Epidermal melanocyte (primary cell): Measurements from ENCODE around the gene FUT7.
"Not testable (repeated sequence)": the region's sequence is repeated elsewhere in the genome, so short reads cannot be mapped to it uniquely, and the experiment has no call there.

Source experiments
- DNase-seq: peaks from one replicate; pipeline ENCODE4 v3.0.0; 2011; ENCODE audit warnings: low spot score; ENCODE audit not compliant: insufficient read length

The FUT7 gene

DNA sequence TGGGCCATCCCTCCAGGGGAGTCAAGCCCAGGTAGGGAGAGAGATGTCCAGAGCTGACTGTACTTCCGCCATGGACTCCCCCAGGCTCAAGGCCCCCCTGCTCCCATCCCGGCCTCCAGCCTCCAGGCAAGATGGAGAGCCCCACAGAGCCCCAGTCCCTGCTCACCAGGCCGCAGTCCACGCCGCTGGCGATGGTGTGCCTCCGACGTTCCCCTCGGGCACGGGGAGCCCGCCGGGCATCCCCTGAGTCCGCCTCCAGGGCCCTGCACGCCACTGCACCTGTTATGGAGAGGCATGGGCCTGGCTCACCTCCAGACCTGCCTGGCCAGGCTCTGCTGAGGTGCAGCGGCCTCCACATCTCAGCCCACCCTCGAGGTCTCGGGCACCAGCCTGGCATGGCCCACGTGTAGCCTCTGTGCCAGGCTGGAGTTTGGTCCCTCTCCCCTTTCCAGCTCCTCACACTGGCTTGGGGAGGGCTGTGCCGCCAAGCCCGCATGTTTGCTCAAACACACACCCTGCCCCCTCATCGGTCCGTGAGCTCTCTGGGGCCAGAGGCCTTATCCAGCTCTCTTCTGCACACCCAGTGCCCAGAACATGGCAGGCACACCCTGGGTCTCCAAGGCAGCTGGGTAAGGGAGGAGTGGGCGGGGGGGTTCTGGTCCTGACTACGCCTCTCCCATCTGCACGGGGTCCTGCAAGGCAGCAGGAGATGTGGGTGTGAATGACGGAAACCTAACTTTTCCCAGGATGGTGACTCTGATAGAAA, 34.4 kb upstream of the FUT7 start:
- DNase-seq: no peak

DNA sequence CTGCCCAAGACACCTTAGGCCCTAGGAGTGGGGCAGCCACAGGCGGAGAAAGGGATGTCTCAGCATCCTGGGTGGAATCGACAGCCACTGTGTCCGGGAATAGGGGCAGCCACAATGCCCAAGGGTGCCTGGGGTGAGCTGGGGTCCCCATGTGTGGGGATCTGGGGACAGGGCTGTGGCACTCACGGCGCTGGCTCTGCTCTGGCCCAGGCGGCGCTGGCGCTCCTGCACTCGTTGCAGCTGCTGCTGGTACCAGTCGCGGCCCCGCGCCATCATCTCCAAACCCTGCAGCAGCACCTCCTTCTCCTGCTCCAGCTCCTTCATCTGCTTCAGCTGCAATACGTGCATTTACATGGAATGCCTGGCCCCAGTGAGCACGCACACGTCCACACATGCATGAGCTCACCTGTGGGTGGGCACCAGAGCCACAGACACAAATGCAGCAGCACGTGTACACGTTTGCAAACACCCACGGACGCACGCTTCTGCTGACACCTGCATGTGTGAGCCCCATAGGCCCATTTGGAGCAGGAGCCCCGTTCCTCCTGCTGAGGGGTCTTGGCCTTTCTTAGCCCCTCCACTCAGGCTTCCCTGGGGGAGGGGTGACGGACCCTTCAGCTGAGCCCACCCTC, 33.6 kb upstream of the FUT7 start:
- DNase-seq: no peak

DNA sequence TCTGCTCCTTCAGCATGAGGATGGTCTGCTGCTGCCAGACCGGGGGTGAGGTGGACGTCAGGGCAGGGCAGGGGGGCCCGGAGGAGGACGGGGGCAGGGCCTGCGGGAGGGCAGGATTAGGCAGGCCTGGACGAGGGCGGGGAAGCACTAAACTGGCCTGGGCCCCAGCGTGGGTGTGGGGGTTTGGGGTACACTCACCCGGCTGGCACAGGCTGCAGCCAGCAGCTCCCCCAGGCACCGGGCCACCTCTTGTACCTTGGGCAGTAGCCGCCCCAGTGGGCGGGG, 32.9 kb upstream of the FUT7 start:
- DNase-seq: no peak

DNA sequence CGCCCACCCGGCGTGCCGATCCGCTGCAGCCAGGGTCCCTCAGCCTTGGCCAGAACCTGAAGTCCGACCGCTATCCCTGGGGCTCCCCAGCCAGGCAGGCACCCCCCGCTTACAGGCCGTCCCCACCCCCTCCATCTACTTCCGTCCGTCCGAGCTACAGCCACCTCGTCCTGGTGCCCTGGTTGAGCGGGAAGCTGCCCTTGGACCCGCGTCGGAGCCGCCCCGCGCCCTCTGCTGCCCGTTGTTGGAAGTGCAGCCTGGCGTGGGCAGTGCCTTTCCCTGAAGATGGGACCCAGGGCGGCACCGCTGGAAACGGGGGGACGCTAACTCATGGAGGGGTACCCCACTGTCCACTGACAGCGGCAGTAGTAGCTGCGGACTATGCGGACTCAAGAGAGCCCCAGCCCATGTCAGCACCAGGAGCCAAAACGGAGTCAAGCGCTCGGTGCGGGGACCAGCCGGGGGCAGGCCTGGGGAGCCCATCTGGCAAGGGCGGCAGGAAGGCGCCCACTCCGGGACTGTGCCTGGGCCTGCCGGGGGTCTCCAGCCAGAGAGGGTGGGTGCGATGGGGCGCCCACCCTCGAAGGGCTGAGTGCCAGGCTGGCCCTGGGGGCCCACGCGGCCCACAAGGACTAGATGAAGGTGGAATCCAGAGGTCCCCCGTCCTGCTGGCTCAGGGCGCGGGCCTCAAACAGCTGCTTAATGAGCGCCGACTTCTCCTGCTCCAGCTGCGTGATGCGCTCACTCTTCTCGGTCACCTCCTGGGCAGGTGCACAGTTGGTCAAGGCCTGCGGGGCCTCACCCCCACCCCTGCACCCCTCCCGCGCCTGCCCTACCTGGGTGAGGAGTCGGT, 32.4 kb upstream of the FUT7 start:
- no peak for DNase-seq

DNA sequence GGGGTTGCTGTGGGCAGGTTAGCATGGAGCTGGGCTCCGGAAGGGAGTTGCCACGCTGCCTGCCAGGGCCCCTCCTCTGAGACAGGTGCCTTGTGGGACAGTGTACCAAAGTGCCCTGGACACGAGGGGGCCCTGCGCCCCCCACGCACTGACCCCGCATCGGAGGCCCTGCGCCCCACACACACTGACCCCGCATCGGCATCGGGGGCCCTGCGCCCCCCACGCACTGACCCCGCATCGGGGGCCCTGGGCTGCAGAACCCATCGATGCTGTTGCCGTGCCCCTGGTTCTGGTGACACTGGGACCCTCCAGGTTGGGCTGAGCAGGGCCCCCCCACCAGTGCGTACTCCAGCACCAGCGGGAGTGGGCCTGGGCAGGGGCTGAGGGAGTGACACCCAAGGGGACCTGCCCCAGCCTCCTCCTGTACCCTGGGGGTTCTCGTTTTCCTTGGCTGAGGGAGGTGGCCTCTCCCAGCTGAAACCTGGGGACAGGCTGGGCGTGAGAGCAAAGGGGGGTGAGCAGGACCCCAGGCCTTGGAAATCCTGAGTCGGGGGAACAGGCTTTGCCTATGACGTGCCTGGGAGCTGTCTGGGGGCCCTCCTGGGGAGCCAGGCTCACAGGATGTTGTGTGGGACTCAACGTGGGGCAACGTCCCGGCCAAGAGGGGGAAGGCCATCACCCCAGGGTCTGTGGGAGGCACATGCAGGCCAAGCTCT, 31.6 kb upstream of the FUT7 start:
- DNase-seq: no peak

DNA sequence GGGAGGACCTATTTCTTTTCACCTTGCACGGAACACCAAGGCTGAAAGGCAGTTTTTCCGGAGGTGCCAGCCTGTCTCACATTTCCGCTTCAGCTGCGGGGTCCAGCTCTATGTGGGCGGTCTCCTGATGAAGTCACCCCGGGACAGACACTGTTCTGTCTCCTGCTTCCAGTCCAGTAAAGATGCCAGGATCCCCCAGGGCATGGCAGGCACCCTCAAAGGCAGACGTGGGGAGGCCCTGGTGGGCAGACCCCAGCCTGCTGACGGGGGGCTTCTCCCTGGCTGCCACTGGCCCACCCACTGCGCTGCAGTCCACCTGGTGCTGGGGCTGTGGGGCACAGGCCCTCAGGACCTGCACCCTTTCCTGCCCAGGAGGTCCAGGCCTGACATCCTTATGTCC, 30.9 kb upstream of the FUT7 start:
- not testable (repeated sequence) for DNase-seq

DNA sequence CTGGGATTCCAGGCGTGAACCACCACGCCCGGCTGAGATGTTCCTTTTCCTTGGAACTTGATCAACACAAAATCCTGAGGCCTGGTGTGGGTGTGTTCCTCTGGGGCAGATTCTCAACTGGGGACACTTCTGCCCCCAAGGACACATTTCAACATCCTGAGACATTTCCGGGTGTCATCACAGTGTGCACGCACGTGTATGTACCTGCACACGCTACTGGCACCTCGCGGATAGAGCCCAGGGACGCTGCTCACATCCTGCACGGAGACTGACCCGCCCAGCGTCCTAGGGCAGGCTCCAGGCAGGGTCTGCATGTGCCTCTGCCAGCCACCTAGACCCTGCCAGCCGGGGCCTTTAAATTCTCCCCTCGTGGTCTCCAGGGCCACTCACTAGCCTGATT, 30.5 kb upstream of the FUT7 start:
- DNase-seq: no peak

DNA sequence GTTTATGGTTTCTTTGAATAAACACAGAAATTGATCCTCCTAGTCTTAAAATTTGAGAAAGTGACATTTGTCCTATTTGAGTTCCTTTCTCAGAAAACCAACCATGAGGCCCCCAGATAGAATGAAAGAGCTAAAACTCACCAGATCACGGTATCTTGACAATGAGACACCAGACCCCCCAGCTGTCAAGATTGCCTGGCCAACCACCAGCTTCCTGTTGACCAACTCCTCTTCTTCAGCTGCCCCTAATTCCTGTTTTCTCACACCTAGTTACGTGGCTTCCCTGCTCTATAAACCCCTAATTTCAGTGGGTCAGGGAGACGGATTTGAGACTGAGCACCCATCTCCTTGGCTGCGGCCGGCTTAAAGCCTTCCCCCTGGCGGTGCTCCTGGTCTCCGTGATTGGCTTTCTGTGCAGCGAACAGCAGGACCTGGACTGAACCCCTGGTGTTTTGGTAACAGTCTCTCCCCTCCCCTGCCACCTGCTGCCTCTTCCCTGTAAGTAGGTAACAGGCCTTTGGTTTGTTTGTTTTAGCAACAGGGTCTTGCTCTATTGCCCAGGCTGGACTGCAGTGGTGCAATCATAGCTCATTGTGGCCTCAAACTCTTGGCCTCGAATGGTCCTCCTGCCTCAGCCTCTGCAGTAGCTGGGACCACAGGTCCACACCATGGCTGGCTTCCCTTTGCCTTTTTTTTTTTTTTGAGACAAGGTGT, 26.8 kb upstream of the FUT7 start:
- DNase-seq: no peak

DNA sequence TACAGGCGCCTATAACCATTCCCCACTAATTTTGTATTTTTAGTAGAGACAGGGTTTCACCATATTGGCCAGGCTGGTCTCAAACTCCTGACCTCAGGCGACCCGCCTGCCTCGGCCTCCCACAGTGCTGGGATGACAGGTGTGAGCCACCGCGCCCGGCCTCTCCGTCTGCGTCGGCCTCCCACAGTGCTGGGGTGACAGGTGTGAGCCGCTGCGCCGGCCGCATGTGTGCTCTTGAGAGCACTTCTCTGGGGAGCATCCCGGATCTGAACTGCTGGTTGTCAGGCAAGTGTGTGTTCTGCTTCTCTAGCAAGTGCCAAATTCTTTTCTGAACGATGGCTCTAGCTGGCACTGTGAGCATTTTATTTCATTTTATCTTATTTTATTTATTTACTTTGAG, 25.7 kb upstream of the FUT7 start:
- DNase-seq: no peak

DNA sequence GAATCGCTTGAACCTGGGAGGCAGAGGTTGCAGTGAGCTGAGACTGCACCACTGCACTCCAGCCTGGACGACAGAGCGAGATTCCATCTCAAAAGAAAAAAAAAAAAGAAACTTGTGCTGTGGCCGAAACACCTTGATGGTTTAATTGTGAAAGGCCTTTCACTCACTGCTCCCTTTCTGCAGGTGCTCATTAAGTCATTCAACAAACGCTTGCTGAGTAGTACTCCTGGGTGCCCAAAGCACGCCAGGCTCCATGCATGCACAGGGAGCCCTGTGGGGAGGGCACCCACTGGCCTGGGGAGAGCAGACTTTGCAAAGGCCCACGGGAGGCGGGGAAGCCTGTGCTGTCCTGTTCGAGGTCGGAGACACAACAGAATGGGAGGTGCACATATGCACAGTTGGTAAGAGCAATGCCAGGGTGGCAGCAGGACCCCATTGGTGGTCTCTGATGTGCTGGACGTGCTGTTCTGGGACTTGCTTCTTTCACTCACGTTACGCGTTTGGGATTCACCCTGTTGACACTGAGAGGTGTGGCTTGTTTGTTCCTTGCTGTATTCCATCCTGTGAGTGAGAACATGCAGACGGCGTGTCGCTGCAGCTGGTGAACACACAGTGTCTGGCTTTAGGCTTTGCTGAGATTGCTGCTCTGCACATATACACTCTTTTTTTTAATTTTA, 25.0 kb upstream of the FUT7 start:
- no peak for DNase-seq

DNA sequence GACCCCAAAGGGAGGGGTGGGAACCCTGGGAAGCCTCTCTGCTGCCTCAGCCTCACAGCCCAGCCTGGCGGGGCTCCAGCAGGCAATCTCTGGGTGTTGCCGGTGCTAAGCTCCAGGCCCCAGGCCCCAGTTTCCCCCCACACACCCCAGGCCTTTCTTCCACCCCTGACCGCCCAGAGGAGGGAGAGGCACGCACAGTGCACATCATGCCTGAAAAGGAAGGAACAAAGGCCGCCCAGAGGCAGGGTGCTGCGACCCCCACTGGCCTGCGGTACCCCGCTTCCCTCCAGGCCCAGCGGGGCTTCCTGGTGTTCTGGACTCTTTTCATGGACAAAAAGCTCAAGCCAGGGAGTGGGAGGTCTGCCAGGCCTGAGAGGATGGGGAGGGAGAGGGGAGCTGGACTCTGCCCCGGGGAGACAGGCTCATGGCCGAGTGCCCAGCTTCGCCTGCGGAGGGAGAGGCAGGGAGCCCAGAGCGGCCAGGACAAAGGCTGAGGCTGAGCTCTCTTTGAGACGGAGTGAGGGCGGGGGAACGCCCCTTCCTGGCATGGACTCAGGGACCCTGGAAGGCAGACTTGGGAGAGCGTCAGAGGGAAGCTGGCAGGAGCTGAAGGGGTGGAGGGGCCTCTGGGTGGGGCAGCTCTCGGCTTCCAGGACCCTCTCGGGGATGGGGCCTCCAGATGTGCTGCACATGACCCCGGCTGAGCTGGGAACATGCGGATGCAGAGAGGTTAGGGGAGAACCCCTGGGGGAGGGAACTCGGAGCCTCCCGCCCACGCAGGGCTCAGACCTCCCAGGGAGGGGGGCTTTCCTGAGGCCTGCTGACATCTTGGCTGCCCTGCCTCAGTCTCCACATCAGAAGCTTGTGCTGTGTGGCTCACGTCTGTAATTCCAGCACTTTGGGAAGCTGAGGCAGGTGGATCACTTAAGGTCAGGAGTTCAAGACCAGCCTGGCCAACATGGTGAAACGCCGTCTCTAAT, 23.8 kb upstream of the FUT7 start:
- DNase-seq: peak; percentile 95

DNA sequence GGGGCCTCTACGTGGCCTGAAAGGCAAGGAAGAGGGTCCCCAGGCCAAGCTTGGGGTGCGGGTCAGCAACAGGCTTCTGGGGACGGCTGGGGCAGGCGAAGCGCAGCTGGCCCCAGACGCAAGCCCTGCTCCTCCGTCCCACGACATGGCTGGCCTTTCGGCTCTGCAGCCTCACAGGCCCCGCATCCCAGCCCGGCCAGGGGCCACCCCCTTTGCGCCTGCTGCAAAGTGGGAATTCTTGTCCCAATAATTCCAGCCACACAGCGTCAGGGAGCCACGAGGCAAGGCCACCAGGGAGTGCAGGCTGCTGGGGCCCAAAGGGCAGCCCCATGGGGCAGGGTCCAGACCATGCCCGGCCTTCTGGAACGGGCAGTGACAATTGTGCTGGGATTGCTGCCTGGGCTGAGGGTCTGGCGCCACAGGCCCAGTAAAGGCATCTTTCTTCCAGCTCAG, 23.1 kb upstream of the FUT7 start:
- DNase-seq: no peak

DNA sequence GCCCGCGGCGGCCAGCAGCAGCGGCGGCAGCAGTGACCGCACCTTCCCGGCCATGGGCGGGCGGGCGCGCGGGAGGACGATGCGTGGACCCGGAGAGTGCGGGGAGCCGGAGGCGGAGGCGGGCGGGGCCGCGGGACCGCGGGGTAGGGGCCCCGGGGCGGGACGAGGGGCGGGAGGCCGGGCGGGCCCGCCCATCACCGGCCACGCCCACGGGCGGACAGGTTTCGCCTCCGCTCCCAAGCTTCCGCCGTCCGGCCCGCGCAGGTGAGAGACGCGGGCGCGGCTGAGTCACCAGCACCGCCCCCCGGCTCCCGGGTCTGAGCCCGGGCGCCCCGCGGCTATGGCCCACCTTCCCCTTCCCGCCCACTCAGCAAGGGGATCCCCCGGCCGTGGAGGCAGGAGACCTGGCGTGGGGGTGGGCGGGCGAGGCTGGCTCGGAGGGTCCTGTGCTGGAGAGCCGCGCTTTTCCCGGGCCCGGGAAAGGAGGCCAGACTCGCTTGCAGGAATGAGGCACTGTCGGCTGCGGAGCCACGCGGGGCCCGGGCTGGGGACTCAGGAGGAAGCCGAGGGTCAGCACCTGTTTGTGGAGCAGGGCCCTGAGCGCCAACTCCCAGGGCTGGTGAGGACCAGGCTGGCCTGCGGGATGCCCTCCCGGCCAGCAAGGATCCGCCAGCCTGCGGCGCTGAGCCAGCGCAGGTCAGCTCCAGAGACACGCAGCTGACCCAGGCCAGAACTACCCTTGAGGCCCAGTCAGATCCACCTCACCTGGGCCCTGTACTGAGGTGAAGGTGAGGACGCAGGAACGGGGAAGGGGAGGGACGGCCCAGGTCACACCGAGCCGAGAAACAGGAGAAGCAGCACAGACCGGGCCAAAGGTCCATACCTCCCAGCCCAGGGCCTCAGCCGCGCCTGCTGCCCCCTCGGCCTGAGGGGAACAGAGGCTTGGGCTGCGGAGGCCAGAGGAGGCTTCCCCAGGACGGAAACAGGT, 22.4 kb upstream of the FUT7 start, which contains the start of gene ENTPD2:
Gene ENTPD2 (minus strand): TSS at position 118 of the 988 bp plus-strand sequence. CDS start 64 bp downstream, at position 54.
- DNase-seq: no peak

DNA sequence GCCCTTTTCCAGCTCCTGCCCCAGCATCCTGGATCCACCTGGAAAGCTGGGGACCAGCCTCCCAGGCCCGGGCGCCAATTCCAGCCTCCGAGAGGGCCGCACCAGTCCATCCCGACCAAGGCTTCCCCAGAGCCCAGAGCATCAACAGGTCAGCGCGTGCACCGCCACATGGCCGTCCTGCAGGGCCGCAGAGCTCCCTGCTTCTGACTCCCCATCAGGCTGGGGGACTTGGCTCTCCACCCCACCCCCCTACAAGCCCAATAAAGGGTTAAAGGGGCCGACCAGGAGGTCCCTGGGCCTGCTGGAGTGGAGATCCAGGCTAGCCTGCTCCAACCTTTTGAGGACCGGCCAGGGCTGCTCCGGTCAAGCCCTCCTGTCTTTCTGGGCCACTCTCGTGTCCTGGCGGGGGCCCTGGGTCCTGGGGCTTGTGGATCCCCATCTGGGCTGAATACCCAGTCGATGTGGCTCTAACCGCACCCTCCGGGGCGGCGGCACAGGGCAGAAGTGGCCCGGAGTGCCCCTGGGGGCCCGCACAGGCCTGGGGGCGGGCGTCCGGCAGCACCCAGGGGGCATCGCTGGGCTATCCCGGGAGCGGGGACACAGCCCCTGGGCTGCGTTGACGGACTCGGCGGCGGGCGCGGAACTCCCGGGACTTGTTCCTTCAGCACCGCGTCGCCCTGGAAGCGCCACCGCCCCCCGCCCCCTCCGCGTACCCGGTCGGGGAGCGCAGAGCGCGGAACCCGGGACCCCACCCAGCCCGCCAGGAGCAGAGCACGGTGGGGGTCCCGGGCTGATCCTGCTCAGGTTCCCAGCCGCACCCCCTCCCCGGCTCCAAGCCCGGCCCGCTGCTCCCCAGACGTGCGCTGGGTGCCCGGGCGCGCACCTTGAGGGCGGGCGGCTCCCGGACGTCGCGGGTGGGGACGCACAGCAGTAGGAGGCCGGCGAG, 21.4 kb upstream of the FUT7 start:
- no peak for DNase-seq

DNA sequence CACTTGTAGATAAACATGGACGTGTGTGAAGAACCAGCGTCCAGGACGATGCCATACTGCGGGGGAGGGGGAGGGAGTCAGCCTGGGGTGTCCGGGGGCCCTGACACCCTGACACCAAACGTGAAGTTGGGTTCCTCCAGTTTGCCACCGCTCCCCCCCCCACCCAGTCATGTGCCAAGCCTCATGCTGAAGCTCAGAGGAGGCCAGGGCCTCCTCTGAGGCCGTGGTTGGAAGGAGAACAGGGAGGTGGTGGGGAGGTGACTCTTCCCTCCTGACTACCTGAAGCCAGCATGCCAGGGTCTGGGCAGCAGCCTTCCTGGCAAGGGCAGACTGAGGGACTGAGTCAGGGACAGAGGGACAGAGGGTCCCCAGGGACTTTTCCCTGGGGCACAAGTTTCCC, 20.4 kb upstream of the FUT7 start:
- no peak for DNase-seq

DNA sequence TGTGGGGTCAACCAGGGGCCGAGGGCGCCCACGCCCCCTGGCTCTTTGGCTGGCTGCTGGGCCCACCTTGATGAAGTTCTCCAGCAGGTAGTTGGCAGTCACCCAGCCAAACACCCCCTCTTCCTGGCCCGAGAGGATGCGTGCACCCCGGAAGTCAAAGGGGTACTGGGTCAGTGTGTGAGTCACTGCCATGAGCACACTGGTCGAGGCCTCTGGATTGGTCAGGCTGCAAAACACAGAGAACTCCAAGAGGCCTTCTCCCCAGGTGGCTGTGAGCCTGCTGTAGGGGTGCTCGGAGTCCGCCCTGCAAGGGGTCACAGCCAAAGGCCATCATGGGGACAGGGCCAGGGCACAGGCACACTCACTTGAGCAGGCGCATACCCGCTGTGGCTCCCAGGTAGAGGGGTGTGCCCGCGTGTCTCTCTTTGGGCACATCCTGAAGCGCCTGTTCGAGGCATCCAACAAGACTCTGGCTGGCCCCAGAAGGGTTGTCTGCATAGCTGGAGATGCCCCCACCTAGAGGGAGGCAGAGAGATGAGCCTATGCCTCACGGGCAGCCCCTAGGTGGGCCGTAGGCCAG, 19.3 kb upstream of the FUT7 start:
- no peak for DNase-seq

DNA sequence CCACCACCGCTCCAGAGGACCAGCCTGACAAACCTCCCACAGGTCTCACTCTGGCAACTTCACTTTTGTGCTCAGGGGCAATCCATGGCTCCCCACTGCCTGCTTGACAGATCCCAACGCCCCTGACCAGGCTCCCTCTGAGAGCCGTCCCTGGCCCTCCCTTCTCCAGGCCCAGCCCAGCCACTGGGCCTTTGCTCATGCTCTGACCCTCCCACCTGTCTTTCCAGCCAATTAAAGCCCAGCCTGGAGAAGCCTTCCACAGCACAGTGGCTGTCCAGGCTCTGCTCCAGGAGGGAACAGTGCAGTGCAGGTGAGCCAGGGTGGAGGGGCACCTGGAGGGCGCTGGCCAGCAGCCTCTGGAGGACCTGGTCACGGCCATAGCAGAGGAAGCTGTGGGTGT, 18.7 kb upstream of the FUT7 start:
- no peak for DNase-seq
